ENCODE measurements around the gene PPP1R9A. TPM values are rescaled to one million over a fixed set of nuclear protein-coding genes. Genes with fewer than 3 reads are reported as not detected.

The PPP1R9A gene
- total and polyA plus RNA-seq, 7 donors, result 1.8 to 51.3 (median 43.5) TPM

GRCh38 chr7:95295397-95295796 lies 388.0 kb downstream of the PPP1R9A start:
- H3K4me3 ChIP-seq, result no peak overlapping the region
- H3K9me3 ChIP-seq, result no peaks in the 10 kb centered on the region
- DNase-seq, result no peak
- no peaks in the 10 kb centered on the region for H3K27me3 ChIP-seq
- no peaks in the 10 kb centered on the region for H3K4me1 ChIP-seq
- H3K27ac ChIP-seq, result no peak overlapping the region
- intact Hi-C loops (cut with DNase I), result no loop called here
- peaks cover 0 to 12% (median 0%) of the 10 kb centered on the region in 4 donors for H3K36me3 ChIP-seq
- TF ChIP-seq POLR2AphosphoS5 (IDR thresholded peaks at IDR 0.05) (no peak), POLR2A (IDR thresholded peaks at IDR 0.05) (no peak), EP300 (IDR thresholded peaks at IDR 0.05) (no peak), CTCF (IDR thresholded peaks at IDR 0.05) (no peak)

- WGBS, 2 donors, result 90 to 91% methylated on average over 6 of the region's 6 CpGs
- peaks cover 0 to 1% (median 0%) of the 10 kb centered on the region in 4 donors for H3K36me3 ChIP-seq
- no peak overlapping the region for H3K4me3 ChIP-seq
- H3K27ac ChIP-seq, result no peak overlapping the region
- intact Hi-C loops (cut with DNase I), result no loop called here
- TF ChIP-seq POLR2AphosphoS5 (IDR thresholded peaks at IDR 0.05) (no peak), POLR2A (IDR thresholded peaks at IDR 0.05) (no peak), EP300 (IDR thresholded peaks at IDR 0.05) (no peak), CTCF (IDR thresholded peaks at IDR 0.05) (no peak)
- DNase-seq, result no peak
- H3K27me3 ChIP-seq, result no peaks in the 10 kb centered on the region
- no peaks in the 10 kb centered on the region for H3K4me1 ChIP-seq
- H3K9me3 ChIP-seq, result no peaks in the 10 kb centered on the region
Measured at GRCh38 chr7:95296456-95296855, 389.1 kb downstream of the PPP1R9A start.

- WGBS, 2 donors, result 76 to 79% methylated on average over 1 of the region's 1 CpG
- no peaks in the 10 kb centered on the region for H3K9me3 ChIP-seq
- no peaks in the 10 kb centered on the region for H3K27me3 ChIP-seq
- H3K27ac ChIP-seq, result no peak overlapping the region
- no peaks in the 10 kb centered on the region for H3K36me3 ChIP-seq
- TF ChIP-seq CTCF (IDR thresholded peaks at IDR 0.05) (no peak), POLR2A (IDR thresholded peaks at IDR 0.05) (no peak), POLR2AphosphoS5 (IDR thresholded peaks at IDR 0.05) (no peak), EP300 (IDR thresholded peaks at IDR 0.05) (no peak)
- no peaks in the 10 kb centered on the region for H3K4me1 ChIP-seq
- H3K4me3 ChIP-seq, result no peak overlapping the region
- intact Hi-C loops (cut with DNase I), result no loop called here
- no peak for DNase-seq
Measured at GRCh38 chr7:95297041-95297440, 389.6 kb downstream of the PPP1R9A start.

GRCh38 chr7:95298091-95298490 lies 390.7 kb downstream of the PPP1R9A start:
- no peak overlapping the region for H3K4me3 ChIP-seq
- no peak overlapping the region for H3K27ac ChIP-seq
- H3K9me3 ChIP-seq, result no peaks in the 10 kb centered on the region
- DNase-seq, result no peak
- H3K27me3 ChIP-seq, result no peaks in the 10 kb centered on the region
- TF ChIP-seq CTCF (IDR thresholded peaks at IDR 0.05) (no peak), EP300 (IDR thresholded peaks at IDR 0.05) (no peak), POLR2A (IDR thresholded peaks at IDR 0.05) (no peak), POLR2AphosphoS5 (IDR thresholded peaks at IDR 0.05) (no peak)
- H3K4me1 ChIP-seq, result no peaks in the 10 kb centered on the region
- 91 to 95% methylated on average over 3 of the region's 3 CpGs for WGBS, 2 donors
- intact Hi-C loops (cut with DNase I), result no loop called here
- H3K36me3 ChIP-seq, result no peaks in the 10 kb centered on the region

Data from sigmoid colon (tissue), 7 donors.